ENCODE data around the gene MILR1. TPM values are rescaled to one million over a fixed set of nuclear protein-coding genes. Genes with fewer than 3 reads are reported as not detected.
A peak's percentile ranks its signal among the peaks of the same experiment; 100 is the strongest.
"Not testable (repeated sequence)": the region's sequence is repeated elsewhere in the genome, so short reads cannot be mapped to it uniquely, and the experiment has no call there.

MILR1 gene
- 0.82 TPM for total RNA-seq

GRCh38 chr17:64448665-64449512, at the start of gene MILR1:
MILR1 (plus strand) TSS chr17:64449115; CDS start chr17:64449169, 54 bp downstream.
- DNase-seq (ENCODE audit: low spot score in 2 of 2), result no peak
- no peak for FAIRE-seq

DNA sequence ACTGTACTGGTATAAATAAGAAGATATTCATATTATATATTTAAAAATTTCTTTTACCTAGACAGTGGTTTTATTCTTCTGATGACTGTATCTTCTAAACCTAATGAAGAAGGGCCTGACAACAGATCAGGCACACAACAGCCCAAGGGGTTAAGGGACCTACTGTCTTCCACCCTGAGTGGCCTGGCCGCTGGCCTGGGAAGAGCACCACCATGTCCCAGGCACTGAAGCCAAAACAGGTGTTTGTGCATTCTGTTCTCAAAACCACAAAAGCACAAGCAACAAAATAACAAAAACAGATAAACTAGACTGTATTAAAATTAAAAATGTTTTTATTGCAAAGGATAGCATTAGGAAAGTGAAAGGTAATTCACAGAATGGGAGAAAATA, 49.2 kb upstream of the MILR1 start:
- FAIRE-seq, result no peak

GRCh38 chr17:64400642-64401041, 48.3 kb upstream of the MILR1 start:
- FAIRE-seq (no peak), DNase-seq (ENCODE audit: low spot score in 2 of 2) (no peak)

More for the DNA sequence above, 49.2 kb upstream of the MILR1 start:
- no peak for DNase-seq (ENCODE audit: low spot score in 2 of 2)

DNA sequence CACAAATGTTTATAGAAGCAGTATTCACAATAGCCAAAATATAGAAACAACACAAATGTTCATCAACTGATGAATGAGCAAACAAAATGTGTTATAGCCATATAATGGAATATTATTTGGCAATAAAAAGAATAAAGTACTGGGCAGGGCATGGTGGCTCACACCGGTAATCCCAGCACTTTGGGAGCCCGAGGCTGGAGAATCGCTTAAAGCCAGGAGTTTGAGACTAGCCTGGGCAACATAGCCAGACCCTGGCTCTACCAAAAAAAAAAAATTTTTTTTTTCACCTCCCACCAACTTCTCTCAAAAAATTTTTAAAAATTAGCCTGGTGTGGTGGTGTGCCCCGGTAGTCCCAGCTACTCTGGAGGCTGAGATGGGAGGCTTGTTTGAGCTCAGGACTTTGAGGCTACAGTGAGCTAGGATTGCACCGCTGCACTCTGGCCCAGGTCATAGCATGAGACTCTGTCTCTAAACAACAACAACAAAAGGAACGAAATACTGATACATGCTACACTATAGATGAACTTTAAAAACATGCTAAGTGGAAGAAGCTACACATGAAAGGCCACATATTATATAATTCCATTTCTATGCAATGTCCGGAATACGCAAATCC, 47.6 kb upstream of the MILR1 start:
- FAIRE-seq (no peak), DNase-seq (ENCODE audit: low spot score in 2 of 2) (no peak)

- no peak for DNase-seq (ENCODE audit: low spot score in 2 of 2)
- FAIRE-seq, result no peak
Observed at GRCh38 chr17:64401941-64402340, 47.0 kb upstream of the MILR1 start.

GRCh38 chr17:64402469-64402868, 46.4 kb upstream of the MILR1 start:
- FAIRE-seq (no peak), DNase-seq (ENCODE audit: low spot score in 2 of 2) (no peak)

GRCh38 chr17:64403881-64404460, 44.9 kb upstream of the MILR1 start:
- no peak for FAIRE-seq
- DNase-seq (ENCODE audit: low spot score in 2 of 2), result no peak

DNA sequence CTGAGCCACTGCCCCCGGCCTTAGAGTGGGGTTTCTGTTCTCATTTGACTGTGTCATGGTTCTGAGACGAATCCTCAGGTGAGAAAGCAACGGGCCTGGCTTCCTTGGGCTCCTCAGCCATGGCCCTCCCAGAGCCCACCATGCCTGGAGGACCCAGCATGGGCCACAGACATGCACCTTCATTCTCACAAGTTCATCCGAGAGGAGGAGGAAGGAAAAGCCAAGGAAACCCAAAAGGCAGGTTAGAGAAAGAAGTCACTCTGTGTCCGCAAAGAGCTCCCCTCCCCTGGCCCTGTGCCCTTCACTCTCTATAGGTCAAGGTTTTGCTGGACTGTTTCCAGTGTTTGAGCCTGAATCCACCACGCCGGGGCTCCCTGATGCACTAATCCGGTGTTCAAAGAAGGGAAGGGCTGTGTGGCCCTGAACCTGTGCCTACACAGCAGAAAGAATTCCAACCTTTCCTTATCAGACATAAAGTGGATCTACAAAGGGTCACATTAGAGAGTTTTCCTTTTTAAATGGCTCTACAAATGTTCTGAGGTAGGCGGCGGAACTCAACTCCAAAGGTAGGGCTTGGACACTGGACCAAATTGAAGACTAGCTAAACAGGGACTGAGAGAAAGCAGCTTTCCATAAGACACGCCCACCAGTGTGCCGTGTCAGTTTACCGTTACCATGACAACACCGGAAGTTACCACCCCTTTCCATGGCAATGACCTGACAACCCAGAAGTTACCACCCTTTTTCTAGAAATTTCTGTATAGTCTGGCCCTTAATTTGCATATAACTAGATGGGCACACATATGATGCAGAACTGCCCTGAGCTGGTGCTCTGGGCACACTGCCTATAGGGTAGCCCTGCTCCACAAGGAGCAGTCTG, 42.4 kb upstream of the MILR1 start:
- FAIRE-seq (no peak), DNase-seq (ENCODE audit: low spot score in 2 of 2) (no peak)

GRCh38 chr17:64410750-64411490, 38.0 kb upstream of the MILR1 start:
- FAIRE-seq, result no peak

DNA sequence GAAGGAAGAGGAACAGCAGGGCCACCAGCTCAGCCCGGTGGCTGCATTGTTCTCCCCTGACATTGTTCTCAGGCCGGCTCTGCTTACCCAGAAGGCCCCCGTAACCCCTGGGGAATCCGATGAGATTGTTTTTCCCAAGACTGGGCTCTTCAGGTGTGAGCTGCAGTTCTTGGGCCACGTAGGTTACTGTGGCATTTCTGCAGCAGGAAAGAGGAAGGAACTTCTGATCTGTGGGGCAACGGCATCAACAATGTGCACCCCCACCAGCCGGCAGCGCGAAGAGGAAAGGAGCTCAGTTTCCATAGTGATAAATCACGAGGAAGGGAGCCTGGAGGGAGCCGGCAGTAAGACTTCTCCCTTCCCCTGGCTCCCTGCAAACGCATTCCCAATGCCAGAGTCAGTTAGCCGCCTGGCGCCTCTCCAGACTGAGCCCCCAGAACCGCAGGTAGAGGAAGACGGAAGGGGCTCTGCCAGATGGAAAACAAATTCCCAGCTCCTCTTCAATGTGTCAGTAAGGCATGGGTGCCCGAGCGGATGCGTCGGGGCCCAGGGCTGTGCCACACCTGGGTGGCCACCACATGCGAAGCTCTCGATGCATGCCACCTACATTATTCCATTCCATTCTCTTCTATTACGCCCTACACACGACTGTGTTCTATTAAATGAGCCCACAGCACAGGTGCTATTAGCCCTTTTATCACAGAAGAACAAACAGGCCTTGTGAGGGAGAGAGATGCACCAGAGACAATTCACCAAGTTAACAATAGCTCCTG, 36.7 kb upstream of the MILR1 start:
- FAIRE-seq, result no peak

More at GRCh38 chr17:64410750-64411490, 38.0 kb upstream of the MILR1 start:
- no peak for DNase-seq (ENCODE audit: low spot score in 2 of 2)

DNA sequence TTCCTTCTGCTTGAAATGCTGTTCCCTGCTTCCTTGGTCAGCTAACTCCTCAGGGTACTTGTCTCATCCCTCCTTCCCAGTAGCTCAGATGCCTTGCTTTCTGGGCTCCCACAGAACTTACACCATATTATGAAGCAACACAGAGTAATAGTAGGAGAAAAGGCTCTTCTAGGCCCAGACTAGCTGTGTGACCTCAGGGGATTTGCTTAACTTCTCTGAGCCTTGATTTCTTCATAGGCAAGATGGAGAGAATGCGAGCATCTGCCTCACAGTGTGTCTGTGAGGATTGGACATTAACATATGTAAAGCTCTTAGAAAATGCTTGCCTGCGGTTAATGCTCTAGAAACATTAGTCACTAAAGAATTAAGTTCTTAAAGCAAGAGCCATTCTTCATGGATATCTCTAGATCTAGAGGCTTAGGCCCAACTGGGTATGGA, 36.0 kb upstream of the MILR1 start:
- FAIRE-seq (no peak), DNase-seq (ENCODE audit: low spot score in 2 of 2) (no peak)

More for the DNA sequence above, 36.7 kb upstream of the MILR1 start:
- peak in 1 of 2 donors; percentile 56 for DNase-seq (ENCODE audit: low spot score in 2 of 2)

DNA sequence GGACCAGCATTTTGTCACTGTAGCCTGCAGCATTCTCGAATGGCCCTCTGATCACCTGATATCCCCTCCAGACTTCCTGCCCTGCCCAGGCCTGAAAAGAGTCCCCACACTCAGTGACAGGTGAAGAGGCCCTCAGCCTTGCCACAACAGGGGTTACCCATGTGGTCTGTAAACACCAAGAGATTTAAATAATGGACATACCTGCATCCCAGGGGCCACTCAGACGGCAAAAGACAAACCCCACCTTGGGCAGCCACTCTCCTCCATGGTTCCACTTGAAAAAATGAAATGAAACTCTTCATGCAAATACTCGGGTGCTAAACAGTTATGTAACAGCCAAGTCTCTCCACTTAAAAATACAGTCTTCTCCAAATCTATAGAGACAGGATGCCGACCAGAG, 35.4 kb upstream of the MILR1 start:
- FAIRE-seq, result no peak
- no peak for DNase-seq (ENCODE audit: low spot score in 2 of 2)

DNA sequence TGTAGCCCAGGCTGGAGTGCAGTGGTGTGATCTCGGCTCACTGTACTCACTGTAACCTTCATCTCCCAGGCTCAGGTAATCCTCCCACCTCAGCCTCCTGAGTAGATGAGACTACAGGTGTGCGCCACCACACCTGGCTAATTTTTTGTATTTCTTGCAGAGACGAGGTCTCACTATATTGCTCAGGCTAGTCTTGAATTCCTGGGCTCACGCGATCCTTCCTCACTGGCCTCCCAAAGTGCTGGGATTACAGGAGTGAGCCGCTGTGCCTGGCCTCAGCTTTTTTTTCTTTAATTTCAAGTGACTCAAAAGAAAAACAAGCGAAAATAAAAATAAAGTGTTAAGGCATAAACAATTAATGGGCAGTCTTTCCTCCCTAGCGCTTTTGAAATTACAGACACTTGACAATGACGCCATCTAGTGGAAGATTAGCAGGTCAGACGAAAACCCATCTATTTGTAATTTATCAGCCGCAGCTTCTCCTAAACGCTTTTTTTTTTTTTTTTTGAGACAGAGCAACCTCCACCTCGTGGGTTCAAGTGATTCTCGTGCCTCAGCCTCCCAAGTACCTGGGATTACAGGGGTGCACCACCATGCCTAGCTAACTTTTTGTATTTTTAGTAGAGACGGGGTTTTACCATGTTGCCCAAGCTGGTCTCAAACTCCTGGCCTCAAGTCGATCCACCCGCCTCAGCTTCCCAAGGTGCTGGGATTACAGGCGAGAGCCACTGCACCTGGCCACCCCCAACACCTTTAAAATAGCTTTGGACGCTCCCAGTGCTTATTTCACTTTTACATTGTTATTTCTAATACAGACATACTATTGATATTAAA, 30.2 kb upstream of the MILR1 start:
- no peak for FAIRE-seq
- peak; percentile 37 to 48 for DNase-seq (ENCODE audit: low spot score in 2 of 2)

GRCh38 chr17:64420143-64420670, 28.7 kb upstream of the MILR1 start:
- DNase-seq (ENCODE audit: low spot score in 2 of 2) (peak; percentile 22 to 59), FAIRE-seq (no peak)

DNA sequence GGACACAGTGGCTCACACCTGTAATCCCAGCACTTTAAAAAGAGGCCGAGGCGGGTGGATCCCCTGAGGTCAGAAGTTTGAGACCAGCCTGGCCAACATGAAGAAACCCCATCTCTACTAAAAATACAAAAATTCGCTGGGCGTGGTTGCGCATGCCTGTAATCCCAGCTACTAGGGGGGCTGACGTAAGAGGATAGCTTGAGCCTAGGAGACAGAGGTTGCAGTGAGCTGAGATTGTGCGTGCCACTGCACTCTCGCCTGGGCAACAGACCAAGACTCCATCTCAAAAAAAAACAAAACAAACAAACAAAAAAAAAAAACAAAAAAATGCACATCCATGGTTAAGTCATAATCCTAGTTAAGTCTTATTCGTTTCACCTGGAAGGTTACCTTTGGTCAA, 26.8 kb upstream of the MILR1 start:
- FAIRE-seq; DNase-seq (ENCODE audit: low spot score in 2 of 2): not testable (repeated sequence)

GRCh38 chr17:64423881-64424280, 25.0 kb upstream of the MILR1 start:
- FAIRE-seq (no peak), DNase-seq (ENCODE audit: low spot score in 2 of 2) (no peak)

DNA sequence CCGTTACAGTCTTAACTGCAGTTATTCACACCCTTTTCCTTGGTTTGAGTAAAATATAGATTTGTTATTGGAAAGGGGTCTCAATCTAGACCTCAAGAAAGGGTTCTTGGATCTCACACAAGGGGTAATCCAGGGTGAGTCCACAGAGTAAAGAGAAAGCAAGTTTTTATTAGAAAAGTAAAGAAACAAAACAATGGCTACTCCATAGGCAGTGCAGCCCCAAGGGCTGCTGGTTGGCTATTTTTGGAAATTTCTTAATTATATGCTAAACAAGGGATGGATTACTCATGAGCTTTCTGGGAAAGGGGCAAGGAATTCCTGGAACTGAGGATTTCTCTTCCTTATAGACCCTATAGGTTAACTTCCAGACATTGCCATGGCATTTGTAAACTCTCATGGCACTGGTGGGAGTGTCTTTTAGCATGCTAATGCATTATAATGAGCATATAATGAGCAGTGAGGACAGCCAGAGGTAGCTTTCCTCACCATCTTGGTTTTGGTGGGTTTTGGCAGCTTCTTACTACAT, 24.5 kb upstream of the MILR1 start:
- FAIRE-seq, result no peak

GRCh38 chr17:64425191-64425590, 23.7 kb upstream of the MILR1 start:
- DNase-seq (ENCODE audit: low spot score in 2 of 2) (no peak), FAIRE-seq (no peak)

More for the DNA sequence above, 24.5 kb upstream of the MILR1 start:
- DNase-seq (ENCODE audit: low spot score in 2 of 2), result no peak

Data from frontal cortex (tissue), 4 donors.